ENCODE results near the gene CRYBA4.

The CRYBA4 gene

GRCh38 chr22:26660961-26661578 lies 39.3 kb downstream of the CRYBA4 start:
- no peak for DNase-seq (ENCODE audit: low read depth)

DNA sequence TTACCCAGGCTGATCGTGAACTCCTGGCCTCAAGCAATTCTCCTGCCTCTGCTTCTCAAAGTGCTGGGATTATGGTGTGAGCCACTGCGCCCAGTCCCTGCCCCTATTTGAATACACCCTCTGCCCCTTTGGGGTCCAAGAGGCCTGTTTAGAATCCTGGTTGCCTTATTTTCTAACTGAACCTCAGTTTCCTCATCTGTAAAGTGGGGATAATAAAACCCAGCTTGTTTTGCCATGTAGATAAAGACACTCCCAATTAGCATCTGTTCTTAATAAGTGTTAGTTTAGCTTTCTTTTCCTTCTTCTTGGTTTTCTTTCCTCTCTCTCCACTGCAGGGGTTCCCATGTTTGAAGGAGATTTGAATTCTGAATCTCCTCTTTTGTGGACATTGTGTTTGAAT lies 40.4 kb downstream of the CRYBA4 start:
- no peak for DNase-seq (ENCODE audit: low read depth)

GRCh38 chr22:26663374-26663923 lies 41.7 kb downstream of the CRYBA4 start:
- DNase-seq (ENCODE audit: low read depth) = no peak

- no peak for DNase-seq (ENCODE audit: low read depth)
Observed at GRCh38 chr22:26665813-26666231, 44.1 kb downstream of the CRYBA4 start.

DNA sequence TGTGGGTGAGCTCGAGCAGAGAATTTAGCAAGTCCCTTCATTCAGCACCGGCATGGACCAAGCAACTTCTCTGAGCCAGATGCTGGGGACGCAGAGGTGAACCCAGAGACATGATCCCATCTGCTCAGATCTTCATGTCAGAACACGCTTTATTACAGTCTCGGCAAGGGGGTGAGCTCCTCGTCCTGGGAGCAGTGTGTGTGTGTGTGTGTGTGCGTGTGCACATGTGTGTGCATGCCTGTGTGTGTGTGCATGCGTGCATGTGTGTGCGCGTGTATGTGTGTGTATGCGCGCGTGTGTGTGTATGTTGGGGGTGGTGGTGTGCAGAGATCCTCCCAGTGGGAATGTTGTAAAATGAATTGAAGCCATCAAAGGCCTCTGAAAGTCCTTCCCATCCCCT lies 45.4 kb downstream of the CRYBA4 start:
- DNase-seq (ENCODE audit: low read depth) = no peak

DNA sequence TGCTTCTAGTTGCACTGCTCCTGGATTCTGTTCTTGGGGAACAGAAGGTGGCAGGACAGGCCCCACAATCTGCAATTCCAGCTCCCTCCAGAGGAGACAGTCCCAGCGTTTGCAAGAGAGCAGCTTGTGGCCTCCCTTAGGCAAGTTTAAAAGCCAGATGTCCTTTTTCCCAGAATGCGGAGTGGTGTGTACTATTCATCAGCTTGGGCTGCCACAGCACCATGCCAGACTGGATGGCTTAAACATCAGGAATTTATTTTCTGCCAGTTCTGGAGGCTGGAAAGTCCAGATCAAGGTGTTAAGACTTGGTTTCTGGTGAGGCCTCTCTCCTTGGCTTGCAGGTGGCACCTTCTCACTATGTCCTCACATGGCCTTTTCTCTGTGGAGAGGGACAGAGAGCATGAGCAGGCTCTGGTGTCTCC lies 47.3 kb downstream of the CRYBA4 start:
- no peak for DNase-seq (ENCODE audit: low read depth)

- DNase-seq (ENCODE audit: low read depth) = no peak
Observed at GRCh38 chr22:26670459-26670858, 48.7 kb downstream of the CRYBA4 start.

- peak; percentile 58 for DNase-seq (ENCODE audit: low read depth)
Observed at GRCh38 chr22:26671317-26672059, 49.7 kb downstream of the CRYBA4 start.

- DNase-seq (ENCODE audit: low read depth) = peak; percentile 18
Observed at GRCh38 chr22:26672060-26672471, 50.3 kb downstream of the CRYBA4 start.

DNA sequence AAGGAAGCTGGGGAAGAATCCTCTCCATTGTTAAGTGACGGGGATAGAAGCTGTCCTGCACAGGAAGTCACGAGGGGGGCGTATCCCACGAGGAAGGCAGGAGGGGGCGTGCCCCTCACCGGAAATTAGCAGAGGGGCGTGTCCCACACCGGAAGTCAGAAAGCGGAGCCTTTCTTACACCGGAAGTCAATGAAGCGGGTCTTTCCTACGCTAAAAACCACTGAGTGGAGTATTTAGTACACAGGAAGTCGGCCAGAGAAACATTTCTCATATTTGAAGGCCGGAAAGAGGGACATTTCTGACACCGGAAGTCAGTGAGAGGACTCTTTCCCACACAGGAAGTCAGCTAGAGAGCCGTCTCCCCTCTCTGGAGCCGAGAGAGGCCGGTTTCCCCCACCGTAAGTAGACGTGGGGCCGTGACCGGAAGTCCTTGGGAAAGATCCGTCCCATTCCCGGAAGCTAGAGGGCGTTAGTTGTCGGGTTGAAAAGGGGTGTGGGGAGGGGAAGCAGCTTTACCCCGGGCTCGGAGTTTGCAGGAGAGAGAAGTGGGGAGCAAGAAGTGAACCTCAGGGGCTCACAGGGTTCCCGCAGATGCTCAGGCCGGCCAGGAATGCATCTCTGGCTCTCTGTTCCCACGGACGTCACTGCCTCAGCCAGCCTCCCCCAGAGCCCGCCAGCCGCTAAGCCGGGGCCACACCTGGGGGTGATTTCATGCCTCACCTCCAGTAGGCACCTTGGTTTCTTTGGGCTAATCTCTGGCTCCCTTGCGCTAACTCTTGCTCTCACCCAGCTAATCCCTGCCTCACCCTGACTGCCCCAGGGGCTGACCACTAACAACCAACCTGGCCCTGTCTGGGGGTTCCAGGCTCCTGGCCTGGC lies 51.1 kb downstream of the CRYBA4 start:
- DNase-seq (ENCODE audit: low read depth) = peak; percentile 85

GRCh38 chr22:26673486-26673885 lies 51.7 kb downstream of the CRYBA4 start:
- no peak for DNase-seq (ENCODE audit: low read depth)

- no peak for DNase-seq (ENCODE audit: low read depth)
Observed at GRCh38 chr22:26674211-26675190, 52.7 kb downstream of the CRYBA4 start.

DNA sequence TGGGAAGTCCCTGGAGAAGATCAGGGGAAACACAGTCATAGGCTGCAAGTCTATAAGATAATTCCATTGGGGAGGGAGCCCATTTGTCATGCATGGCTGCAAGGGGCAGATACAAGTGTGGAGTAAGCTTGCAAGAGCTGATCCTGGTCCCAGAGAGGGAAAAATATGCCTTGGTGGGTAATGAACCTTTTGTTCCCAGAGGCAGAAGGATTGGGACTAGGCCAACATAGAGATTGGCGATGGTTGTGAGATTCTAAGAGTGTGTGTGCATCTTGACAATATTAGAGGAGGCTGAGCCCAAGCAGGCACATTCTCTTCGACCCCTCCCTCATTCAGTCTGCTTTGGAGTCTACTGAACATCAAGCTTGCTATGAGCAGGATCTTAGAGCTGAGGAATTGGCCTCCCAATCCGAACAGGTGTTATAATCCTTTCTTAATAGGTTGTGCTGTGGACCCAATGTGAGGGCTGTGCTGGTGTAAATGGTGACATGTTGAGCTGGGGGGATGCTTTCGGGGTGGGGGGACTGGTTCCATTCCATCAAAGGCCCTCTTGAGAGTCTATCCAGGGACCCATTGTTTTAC lies 54.0 kb downstream of the CRYBA4 start:
- DNase-seq (ENCODE audit: low read depth) = no peak

GRCh38 chr22:26677217-26677616 lies 55.5 kb downstream of the CRYBA4 start:
- DNase-seq (ENCODE audit: low read depth) = no peak

DNA sequence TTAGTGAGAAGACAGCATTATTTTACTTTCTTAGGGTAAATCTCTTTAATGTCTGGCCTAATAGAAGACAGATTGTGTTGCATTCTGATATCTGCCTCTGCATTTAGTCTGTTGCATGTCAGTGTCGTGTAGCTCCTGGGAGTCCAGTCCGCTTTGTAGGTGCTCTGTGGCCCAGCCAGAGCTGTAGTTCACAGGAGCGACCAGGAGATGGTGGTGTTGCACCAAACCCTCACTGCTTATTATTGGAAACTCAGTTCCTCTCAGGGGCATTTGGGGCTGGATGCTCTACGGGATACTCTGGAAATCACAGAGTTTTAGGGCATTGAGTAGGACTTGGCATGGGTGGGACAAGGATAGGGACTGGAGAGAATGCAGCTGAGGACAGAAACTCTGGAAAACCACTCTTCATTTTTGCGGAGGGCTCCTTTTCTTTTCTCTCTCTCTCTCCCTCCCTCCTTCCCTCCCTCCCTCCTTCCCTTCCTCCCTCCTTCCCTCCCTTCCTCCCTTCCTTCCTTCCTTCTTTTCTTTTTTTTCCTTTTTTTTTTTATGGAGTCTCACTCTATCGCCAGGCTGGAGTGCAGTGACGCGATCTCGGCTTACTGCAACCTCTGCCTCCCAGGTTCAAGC lies 57.4 kb downstream of the CRYBA4 start:
- DNase-seq (ENCODE audit: low read depth) = peak; percentile 27
